ENCODE data around the gene HIPK1.
A peak's percentile ranks its signal among the peaks of the same experiment; 100 is the strongest.
"Not testable (repeated sequence)": the region's sequence is repeated elsewhere in the genome, so short reads cannot be mapped to it uniquely, and the experiment has no call there.

Gene HIPK1

GRCh38 chr1:113981962-113982931, 53.1 kb downstream of the HIPK1 start:
- peak in 10 of 51 donors; percentile 3 to 32 (median 14) for DNase-seq

GRCh38 chr1:113982949-113983348, 53.8 kb downstream of the HIPK1 start:
- DNase-seq, result no peak

- peak in 1 of 51 donors; percentile 3 for DNase-seq
Observed at GRCh38 chr1:113983391-113983790, 54.3 kb downstream of the HIPK1 start.

GRCh38 chr1:113983826-113984225, 54.7 kb downstream of the HIPK1 start:
- no peak for DNase-seq

GRCh38 chr1:113984710-113985109, 55.6 kb downstream of the HIPK1 start:
- DNase-seq, result no peak

- no peak for DNase-seq
Observed at GRCh38 chr1:113986802-113987201, 57.7 kb downstream of the HIPK1 start.

GRCh38 chr1:113987259-113987658, 58.1 kb downstream of the HIPK1 start:
- DNase-seq, result no peak

- DNase-seq, result no peak
Observed at GRCh38 chr1:113990530-113990929, 61.4 kb downstream of the HIPK1 start.

GRCh38 chr1:113990961-113991360, 61.8 kb downstream of the HIPK1 start:
- DNase-seq, result no peak

GRCh38 chr1:113991467-113991997, 62.4 kb downstream of the HIPK1 start:
- no peak for DNase-seq

- DNase-seq, result no peak
Observed at GRCh38 chr1:113993072-113993471, 63.9 kb downstream of the HIPK1 start.

- DNase-seq, result no peak
Observed at GRCh38 chr1:113993766-113994165, 64.6 kb downstream of the HIPK1 start.

- DNase-seq, result no peak
Observed at GRCh38 chr1:113995382-113995781, 66.3 kb downstream of the HIPK1 start.

- no peak for DNase-seq
Observed at GRCh38 chr1:113998361-113998760, 69.2 kb downstream of the HIPK1 start.

GRCh38 chr1:113999233-113999632, 70.1 kb downstream of the HIPK1 start:
- DNase-seq, result no peak

GRCh38 chr1:113999799-114000198, 70.7 kb downstream of the HIPK1 start:
- DNase-seq, result no peak

- no peak for DNase-seq
Observed at GRCh38 chr1:114000406-114000805, 71.3 kb downstream of the HIPK1 start.

- no peak for DNase-seq
Observed at GRCh38 chr1:114002492-114003239, 73.5 kb downstream of the HIPK1 start.

- DNase-seq, result no peak
Observed at GRCh38 chr1:114003431-114003830, 74.3 kb downstream of the HIPK1 start.

- not testable (repeated sequence) for DNase-seq
Observed at GRCh38 chr1:114006825-114007224, 77.7 kb downstream of the HIPK1 start.

GRCh38 chr1:114008480-114008941, 79.4 kb downstream of the HIPK1 start:
- peak in 1 of 51 donors; percentile 2 for DNase-seq

GRCh38 chr1:114008993-114009392, 79.9 kb downstream of the HIPK1 start:
- DNase-seq, result no peak
